Esophagus muscularis mucosa (tissue), 4 donors: ENCODE data around the gene SPPL3.

Experiments used
- CTCF ChIP-seq, 3 experiments: fragments of 200-600 bp in 2 of 3; fragments of 450-650 bp in 1 of 3; sonication (generic) in 2 of 3; IDR thresholded peaks; one replicate each; pipeline ENCODE4 v1.5.1; 2017 to 2019; ENCODE audit warnings: antibody characterized with exemption in 3 of 3, mild to moderate bottlenecking in 2 of 3, moderate library complexity in 1 of 3
- EP300 ChIP-seq: sonication (generic); formaldehyde crosslinking; IDR thresholded peaks from one replicate; pipeline ENCODE4 v1.6.1; 2017; ENCODE audit warnings: antibody characterized with exemption
- POLR2A ChIP-seq: fragments of 450-650 bp; IDR thresholded peaks from one replicate; pipeline ENCODE4 v1.6.1; 2017; ENCODE audit warnings: antibody characterized with exemption, moderate library complexity, mild to moderate bottlenecking, low read depth

- TF ChIP-seq CTCF (IDR thresholded peaks at IDR 0.05) (no peak), POLR2A (no peak), EP300 (no peak)
These were observed 83.2 kb downstream of the SPPL3 start for GRCh38 chr12:120820884-120821510.
